Measurements from ENCODE around the gene FAM180A. TPM values are rescaled to one million over a fixed set of nuclear protein-coding genes. Genes with fewer than 3 reads are reported as not detected.

Gene FAM180A
- total RNA-seq, 1 donor from 2014 or later: 0.26 TPM

DNA sequence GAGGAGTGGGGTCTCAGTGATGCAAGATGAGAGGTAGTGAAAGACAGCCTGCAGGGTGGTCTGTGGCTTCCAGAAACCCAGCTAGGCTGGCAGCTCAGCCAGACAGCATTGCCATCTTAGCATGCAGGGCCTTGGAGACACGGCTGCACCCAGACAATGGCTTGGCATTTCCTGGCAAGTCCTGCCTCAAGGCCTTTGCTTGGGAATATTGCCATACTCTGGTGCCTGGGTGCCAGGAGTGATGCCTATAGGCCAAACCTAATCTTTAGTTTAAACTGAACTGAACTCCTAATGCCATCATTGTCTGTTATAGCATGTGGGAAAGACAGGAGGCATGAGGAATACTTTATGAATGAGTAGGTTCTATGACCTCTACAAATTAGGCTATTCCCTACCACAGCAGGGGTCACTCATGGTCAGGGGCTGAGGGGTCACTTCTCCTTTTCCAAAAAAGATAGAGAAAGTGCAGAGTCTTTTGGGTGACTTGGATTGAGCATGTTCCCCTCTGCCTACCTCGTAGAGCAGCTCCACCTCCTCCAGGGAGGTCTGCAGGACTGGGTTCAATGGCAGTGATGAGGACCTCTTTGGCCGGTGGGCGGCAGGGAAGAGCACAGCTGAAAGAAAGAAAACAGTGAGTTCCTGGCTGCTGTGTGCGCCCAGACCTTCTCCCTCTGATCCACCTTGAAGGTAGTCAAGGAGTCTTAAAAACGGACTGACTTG lies 11.9 kb downstream of the FAM180A start:
- TF ChIP-seq, protein P1, sequence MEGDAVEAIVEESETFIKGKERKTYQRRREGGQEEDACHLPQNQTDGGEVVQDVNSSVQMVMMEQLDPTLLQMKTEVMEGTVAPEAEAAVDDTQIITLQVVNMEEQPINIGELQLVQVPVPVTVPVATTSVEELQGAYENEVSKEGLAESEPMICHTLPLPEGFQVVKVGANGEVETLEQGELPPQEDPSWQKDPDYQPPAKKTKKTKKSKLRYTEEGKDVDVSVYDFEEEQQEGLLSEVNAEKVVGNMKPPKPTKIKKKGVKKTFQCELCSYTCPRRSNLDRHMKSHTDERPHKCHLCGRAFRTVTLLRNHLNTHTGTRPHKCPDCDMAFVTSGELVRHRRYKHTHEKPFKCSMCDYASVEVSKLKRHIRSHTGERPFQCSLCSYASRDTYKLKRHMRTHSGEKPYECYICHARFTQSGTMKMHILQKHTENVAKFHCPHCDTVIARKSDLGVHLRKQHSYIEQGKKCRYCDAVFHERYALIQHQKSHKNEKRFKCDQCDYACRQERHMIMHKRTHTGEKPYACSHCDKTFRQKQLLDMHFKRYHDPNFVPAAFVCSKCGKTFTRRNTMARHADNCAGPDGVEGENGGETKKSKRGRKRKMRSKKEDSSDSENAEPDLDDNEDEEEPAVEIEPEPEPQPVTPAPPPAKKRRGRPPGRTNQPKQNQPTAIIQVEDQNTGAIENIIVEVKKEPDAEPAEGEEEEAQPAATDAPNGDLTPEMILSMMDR (IDR thresholded peaks at IDR 0.05; ENCODE audit: insufficient read depth, low read length, severe bottlenecking): no peak
- H3K27me3 ChIP-seq (ENCODE audit: control insufficient read depth, insufficient read depth, low read length): no peaks in the 10 kb centered on the region
- FAIRE-seq (no peak), DNase-seq (ENCODE audit: low read depth) (no peak)
- H3K36me3 ChIP-seq (ENCODE audit: control insufficient read depth, insufficient read depth, low read length): no peaks in the 10 kb centered on the region
- no peak overlapping the region for H3K4me3 ChIP-seq (ENCODE audit: low read depth, low read length)

DNA sequence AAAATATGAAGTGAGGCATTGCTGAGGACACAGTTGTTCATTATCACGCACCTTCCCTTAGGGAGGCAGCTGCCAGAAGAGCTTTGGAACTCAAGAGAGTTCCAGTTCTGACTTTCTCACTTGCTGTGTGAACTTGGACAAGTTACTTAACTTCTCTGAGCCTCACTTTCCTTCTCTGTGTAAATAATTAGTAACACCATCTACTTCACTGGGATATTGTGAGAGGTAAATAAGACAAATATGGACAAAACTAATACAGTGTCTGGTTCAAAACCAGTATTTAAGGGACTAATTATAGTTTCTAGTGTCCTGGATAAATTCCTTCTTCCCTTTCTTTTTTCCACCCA lies 14.3 kb downstream of the FAM180A start:
- no peak overlapping the region for H3K4me3 ChIP-seq (ENCODE audit: low read depth, low read length)
- no peaks in the 10 kb centered on the region for H3K36me3 ChIP-seq (ENCODE audit: control insufficient read depth, insufficient read depth, low read length)
- DNase-seq (ENCODE audit: low read depth) (no peak), FAIRE-seq (no peak)
- TF ChIP-seq, protein P1 (IDR thresholded peaks at IDR 0.05; ENCODE audit: insufficient read depth, low read length, severe bottlenecking): no peak
- H3K27me3 ChIP-seq (ENCODE audit: control insufficient read depth, insufficient read depth, low read length): no peaks in the 10 kb centered on the region

DNA sequence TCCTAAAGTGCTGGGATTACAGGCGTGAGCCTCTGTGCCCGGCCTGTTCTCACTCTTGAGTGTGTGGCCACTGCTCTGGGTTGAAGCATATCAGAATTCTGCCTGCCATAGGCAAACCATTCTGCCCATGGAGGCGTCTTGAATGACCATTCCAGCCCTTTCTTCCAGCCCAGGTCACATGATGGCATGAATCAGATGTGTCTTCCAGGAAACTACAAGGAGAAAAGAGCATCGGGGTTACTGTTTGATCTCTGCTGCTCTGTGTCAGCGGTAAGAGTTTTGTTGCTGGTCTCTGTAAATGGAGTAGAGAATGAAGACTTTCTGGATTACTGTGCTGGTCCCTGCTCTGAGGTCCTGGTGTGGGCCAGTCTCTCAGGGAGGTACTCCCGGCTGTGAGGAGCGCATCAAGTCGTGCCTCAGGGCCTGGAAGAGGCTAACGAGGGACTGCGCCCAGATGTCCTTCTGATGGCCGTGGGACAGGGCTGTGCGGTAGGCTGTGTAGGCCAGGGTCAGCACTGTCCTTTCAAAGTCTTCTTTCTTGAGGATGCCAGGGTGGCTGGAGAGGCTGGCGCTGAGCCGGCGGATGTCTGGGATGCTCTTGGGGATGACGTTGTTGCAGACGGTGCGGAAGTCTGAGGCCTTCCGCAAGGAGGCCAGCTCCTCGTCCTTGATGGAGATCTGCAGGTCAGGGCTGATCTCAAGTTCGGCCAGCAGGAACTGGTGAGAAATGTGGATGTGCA lies 14.8 kb downstream of the FAM180A start:
- TF ChIP-seq, protein P1 (IDR thresholded peaks at IDR 0.05; ENCODE audit: insufficient read depth, low read length, severe bottlenecking): no peak
- no peak for DNase-seq (ENCODE audit: low read depth)
- no peak for FAIRE-seq
- H3K27me3 ChIP-seq (ENCODE audit: control insufficient read depth, insufficient read depth, low read length): no peaks in the 10 kb centered on the region
- no peaks in the 10 kb centered on the region for H3K36me3 ChIP-seq (ENCODE audit: control insufficient read depth, insufficient read depth, low read length)
- no peak overlapping the region for H3K4me3 ChIP-seq (ENCODE audit: low read depth, low read length)

DNA sequence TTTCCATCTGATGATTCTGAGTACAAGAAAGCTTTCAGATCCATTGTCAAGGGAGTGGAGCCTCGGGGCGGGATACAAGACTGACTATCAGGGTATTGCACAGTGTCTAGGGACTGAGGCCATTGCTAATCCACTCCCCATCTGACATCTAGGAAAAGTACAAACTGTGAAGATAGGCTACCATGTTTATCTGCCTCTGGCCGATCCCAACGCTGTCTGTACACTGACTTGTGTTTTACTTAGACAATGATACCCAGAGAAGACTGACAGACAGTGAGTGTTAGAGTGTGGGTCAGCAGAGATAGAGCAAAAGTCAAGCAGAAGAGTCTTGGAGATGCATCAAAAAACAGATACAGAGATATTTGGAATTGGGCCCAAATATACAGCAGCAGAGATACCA lies 17.5 kb downstream of the FAM180A start:
- peak; percentile 84 for FAIRE-seq
- no peak overlapping the region for H3K4me3 ChIP-seq (ENCODE audit: low read depth, low read length)
- no peak for DNase-seq (ENCODE audit: low read depth)
- H3K36me3 ChIP-seq (ENCODE audit: control insufficient read depth, insufficient read depth, low read length): no peaks in the 10 kb centered on the region
- H3K27me3 ChIP-seq (ENCODE audit: control insufficient read depth, insufficient read depth, low read length): no peaks in the 10 kb centered on the region
- TF ChIP-seq, protein P1 (IDR thresholded peaks at IDR 0.05; ENCODE audit: insufficient read depth, low read length, severe bottlenecking): no peak

DNA sequence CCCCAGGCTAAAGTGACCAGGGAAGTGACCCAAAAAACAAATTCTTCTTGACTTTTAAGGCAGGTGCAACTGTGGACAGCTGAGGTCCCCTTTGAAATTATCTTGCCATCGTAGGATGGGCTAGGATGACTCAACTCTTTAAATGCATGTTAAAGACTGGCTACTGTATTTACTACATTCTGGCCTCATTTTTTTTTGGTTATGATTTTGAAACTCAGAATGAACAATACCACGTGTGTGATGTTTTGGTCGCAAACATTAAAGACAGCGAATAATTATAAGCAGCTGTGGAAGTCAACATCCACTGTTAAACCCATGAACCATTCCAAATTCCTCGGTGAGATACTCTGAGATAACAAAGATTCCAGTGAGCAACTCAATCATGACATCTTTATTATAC lies 19.4 kb downstream of the FAM180A start:
- Histone ChIP-seq H3K27me3 (ENCODE audit: control insufficient read depth, insufficient read depth, low read length) (no peaks in the 10 kb centered on the region), H3K4me3 (ENCODE audit: low read depth, low read length) (no peak overlapping the region), H3K36me3 (ENCODE audit: control insufficient read depth, insufficient read depth, low read length) (no peaks in the 10 kb centered on the region)
- DNase-seq (ENCODE audit: low read depth) (no peak), FAIRE-seq (no peak)
- TF ChIP-seq, protein P1 (IDR thresholded peaks at IDR 0.05; ENCODE audit: insufficient read depth, low read length, severe bottlenecking): no peak

Data from bronchial epithelial cell (primary cell).